NB4 (cell line): Measurements from ENCODE around the gene HDGFL2.

Experiments used
- DNase-seq: peaks from one replicate; pipeline ENCODE4 v3.0.0; 2010; ENCODE audit warnings: low read depth
- H3K4me3 ChIP-seq: one replicate; pipeline ENCODE4 v1.5.1; 2011; ENCODE audit warnings: mild to moderate bottlenecking, low read depth, low read length, moderate library complexity
- MYC ChIP-seq: IDR thresholded peaks from 2 replicates; pipeline ENCODE4 v1.6.1; 2011; ENCODE audit warnings: low read depth, low read length
- POLR2A ChIP-seq: IDR thresholded peaks from 2 replicates; pipeline ENCODE4 v1.6.1; 2011; ENCODE audit warnings: mild to moderate bottlenecking; ENCODE audit not compliant: insufficient read length; ENCODE audit errors: extremely low read depth
- TF ChIP-seq, protein P1 (sequence below): IDR thresholded peaks from 2 replicates; pipeline ENCODE4 v1.6.1; 2011; ENCODE audit warnings: low read depth, low read length
- TF ChIP-seq, protein P2 (sequence below): IDR thresholded peaks from one replicate; pipeline ENCODE4 v1.5.1; 2012; ENCODE audit warnings: low read depth, low read length

The HDGFL2 gene

DNA sequence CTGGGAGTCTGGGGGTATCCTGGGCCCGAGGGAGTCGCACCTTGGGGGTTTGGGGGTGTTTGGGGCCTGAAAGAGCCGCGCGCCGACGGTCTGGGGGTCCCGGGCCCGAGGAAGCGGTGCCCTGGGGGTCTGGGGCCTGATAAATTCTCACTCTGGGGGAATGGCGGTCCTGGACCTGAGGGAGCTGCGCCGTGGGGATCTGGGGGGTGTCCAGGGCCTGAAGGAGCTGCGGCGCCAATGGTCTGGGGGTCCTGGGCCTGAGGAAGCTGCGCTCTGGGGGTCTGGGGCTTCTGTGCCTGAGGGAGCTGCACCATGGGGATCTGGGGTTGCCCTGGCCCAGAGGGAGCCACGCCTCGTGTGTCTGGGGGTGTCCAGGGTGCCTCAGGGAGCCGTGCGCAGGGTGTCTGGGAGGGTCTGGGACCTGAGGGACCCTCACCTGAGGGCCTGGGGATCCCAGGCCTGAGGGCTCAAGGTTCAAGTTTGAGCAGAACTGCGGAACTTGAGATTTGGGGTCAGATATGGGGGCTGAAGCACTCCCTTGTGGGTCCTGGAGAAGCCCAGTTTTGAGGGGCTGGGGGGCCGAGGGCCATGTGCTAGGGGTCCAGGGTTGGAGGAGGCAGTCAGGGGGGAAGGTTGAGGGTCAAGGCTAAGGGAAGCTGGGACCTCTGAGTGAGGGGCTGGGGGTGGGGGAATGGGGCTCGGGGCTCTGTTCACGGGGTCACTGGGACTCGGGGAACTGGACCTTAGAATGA is 1.1 kb downstream of the HDGFL2 start:
- peak overlapping the region; percentile 59 for H3K4me3 ChIP-seq
- DNase-seq, result no peak
- no peak for TF ChIP-seq MYC
- TF ChIP-seq, protein P1, sequence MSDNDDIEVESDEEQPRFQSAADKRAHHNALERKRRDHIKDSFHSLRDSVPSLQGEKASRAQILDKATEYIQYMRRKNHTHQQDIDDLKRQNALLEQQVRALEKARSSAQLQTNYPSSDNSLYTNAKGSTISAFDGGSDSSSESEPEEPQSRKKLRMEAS, result no peak
- no peak for TF ChIP-seq POLR2A
- TF ChIP-seq, protein P2, sequence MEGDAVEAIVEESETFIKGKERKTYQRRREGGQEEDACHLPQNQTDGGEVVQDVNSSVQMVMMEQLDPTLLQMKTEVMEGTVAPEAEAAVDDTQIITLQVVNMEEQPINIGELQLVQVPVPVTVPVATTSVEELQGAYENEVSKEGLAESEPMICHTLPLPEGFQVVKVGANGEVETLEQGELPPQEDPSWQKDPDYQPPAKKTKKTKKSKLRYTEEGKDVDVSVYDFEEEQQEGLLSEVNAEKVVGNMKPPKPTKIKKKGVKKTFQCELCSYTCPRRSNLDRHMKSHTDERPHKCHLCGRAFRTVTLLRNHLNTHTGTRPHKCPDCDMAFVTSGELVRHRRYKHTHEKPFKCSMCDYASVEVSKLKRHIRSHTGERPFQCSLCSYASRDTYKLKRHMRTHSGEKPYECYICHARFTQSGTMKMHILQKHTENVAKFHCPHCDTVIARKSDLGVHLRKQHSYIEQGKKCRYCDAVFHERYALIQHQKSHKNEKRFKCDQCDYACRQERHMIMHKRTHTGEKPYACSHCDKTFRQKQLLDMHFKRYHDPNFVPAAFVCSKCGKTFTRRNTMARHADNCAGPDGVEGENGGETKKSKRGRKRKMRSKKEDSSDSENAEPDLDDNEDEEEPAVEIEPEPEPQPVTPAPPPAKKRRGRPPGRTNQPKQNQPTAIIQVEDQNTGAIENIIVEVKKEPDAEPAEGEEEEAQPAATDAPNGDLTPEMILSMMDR, result no peak

DNA sequence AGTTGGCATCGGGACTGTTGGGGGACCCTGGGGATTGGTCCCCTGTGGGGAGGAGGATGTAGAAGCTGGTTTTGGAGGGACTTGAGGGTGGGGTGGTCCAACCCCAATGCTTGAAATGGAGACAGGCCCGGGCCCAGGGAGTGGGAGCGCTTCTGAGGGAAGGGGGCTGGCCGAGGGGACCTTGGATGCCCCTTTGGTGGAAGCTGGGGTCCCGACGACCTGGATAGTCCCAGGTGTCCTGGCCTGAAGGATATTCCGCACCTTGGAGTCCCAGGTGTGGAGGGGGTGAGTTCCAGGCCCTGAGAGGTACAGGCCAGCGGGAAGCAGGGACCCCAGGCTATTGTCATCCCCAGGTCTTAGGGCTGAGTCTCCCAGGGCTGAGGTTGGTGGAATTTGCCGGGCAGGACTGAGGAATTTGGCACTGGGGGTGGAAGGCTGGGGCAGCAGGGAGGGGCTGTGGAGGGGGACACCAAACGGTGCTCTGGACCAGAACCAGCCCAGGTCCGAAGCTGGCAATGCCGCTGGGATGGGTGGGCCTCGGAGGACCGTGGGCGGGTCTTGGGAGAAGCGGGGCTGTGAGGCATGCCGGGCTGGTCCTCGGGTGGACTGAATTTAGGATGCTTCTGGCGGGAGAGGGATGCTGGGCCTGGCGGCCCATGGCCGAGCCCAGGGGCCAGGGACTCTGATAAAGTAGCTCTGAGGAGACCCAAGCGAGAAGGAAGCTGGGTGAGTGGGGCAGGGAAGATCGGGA is 1.8 kb downstream of the HDGFL2 start:
- no peak overlapping the region for H3K4me3 ChIP-seq
- TF ChIP-seq POLR2A (no peak), MYC (no peak)
- TF ChIP-seq, protein P1, result no peak
- DNase-seq, result no peak

GRCh38 chr19:4474514-4475022 is 2.5 kb downstream of the HDGFL2 start:
- no peak overlapping the region for H3K4me3 ChIP-seq
- TF ChIP-seq MYC (no peak), POLR2A (no peak)
- TF ChIP-seq, protein P2, result no peak
- TF ChIP-seq, protein P1, result no peak
- no peak for DNase-seq

GRCh38 chr19:4477034-4477801 is 5.1 kb downstream of the HDGFL2 start:
- DNase-seq, result no peak
- H3K4me3 ChIP-seq, result no peak overlapping the region
- TF ChIP-seq, protein P1, result no peak
- TF ChIP-seq POLR2A (no peak), MYC (no peak)
- TF ChIP-seq, protein P2, result no peak

DNA sequence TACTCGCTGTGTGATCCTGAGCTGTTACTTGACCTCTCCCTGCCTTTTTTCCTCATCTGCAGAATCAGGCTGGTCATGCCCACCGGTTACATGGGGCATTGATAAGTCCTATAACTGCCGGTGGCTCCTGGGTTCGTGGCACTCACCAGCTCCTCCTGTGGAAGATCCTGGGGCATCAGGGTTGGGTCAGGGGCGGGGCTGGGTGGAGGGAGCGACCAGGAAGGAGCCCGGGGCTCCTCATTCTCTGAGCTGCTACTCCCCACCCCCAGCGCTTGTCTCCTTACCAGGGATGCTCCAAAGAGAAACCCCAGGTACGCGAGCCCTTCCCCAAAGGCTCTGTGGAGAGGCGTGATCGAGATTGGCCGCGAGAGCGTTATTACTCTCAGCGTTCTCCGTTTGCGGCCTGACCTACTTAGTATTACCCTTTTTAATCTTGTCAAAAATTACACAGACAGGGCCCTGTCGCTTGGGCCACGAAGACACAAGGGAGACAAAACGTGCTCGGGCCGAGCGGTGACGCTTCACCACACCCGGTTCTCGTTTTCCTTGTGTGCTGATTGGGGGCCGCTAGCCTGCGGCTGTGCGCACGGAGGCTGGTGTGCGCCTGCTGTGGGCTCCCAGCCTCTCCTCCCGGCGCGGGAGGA is 10.7 kb downstream of the HDGFL2 start:
- no peak overlapping the region for H3K4me3 ChIP-seq
- no peak for DNase-seq
- TF ChIP-seq POLR2A, result no peak
- TF ChIP-seq, protein P2, result no peak
- no peak for TF ChIP-seq MYC
- TF ChIP-seq, protein P1, result no peak
